ENCODE results near the gene ACAD8. TPM values are rescaled to one million over a fixed set of nuclear protein-coding genes. Genes with fewer than 3 reads are reported as not detected.

Gene ACAD8
- total and polyA plus RNA-seq, 2 of the 8 experiments (the other 6 are each of a cell fraction or from before 2014, with no cell fraction given): 45.8 to 52.7 TPM

DNA sequence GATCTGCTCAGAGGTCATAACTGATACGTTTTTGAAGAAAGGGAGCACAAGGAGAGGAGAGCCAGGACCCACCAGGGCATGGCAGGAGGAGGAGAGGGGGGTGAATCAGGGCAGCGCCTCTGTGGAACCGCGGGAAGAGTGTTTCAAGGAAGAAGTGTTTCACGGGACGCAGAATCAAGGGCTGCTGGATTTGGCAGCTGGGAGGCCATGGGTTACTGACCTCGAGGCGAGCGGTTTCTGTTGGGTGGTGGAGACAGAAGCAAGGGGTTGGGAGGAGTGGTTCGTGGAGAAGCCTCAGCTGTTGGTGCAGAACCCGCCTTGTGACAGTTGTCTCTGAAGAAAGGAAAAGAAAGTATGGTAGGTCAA is 15.8 kb upstream of the ACAD8 start:
- Histone ChIP-seq H3K4me3 (ENCODE audit: extremely low read depth in 1 of 4, insufficient read depth in 2 of 4, low read depth in 3 of 4, low read length in 4 of 4) (no peak overlapping the region), H3K27me3 (replicated peaks in 1 of 4; ENCODE audit: control insufficient read depth in 3 of 4, extremely low read depth in 1 of 4, insufficient read depth in 3 of 4, low read length in 3 of 4) (no peaks in the 10 kb centered on the region), H2BK120ac (replicated peaks; ENCODE audit: low read depth, low read length) (no peak overlapping the region), H3K36me3 (ENCODE audit: control insufficient read depth in 2 of 4, insufficient read depth in 4 of 4, low read length in 3 of 4) (no peaks in the 10 kb centered on the region; a peak in 2 of 8 replicates), H3K23me2 (ENCODE audit: low read depth, low read length) (no peaks in the 10 kb centered on the region), H2BK5ac (ENCODE audit: low read depth, low read length) (no peak overlapping the region), H3K56ac (replicated peaks; ENCODE audit: insufficient read length, low read depth, low read length) (no peak overlapping the region), H3K4me1 (replicated peaks in 1 of 4; ENCODE audit: control insufficient read depth in 3 of 4, insufficient read depth in 4 of 4, low read length in 3 of 4) (no peaks in the 10 kb centered on the region), H4K5ac (ENCODE audit: insufficient read length, low read depth, low read length) (no peak overlapping the region), H3K79me1 (ENCODE audit: low read depth, low read length) (no peaks in the 10 kb centered on the region; the same call in 1 of the 2 replicates), H2BK15ac (ENCODE audit: low read length) (no peak overlapping the region), H3K9ac (replicated peaks in 1 of 4; ENCODE audit: extremely low read depth in 1 of 4, low read depth in 3 of 4, low read length in 3 of 4) (no peak overlapping the region), H4K91ac (replicated peaks; ENCODE audit: insufficient read length, low read length) (no peak overlapping the region), H2AFZ (ENCODE audit: low read length) (no peak overlapping the region), H3K9me3 (ENCODE audit: insufficient read depth in 2 of 2, low read depth in 1 of 2, low read length in 1 of 2) (no peaks in the 10 kb centered on the region), H2AK5ac (ENCODE audit: low read depth, low read length) (no peak overlapping the region), H2BK12ac (ENCODE audit: low read depth, low read length) (no peak overlapping the region), H3K4me2 (ENCODE audit: insufficient read depth in 1 of 2, low read depth in 2 of 2, low read length in 2 of 2) (no peak overlapping the region), H4K8ac (ENCODE audit: extremely low read depth, insufficient read depth, low read length) (no peak overlapping the region), H3K18ac (ENCODE audit: extremely low read depth, low read length) (no peak overlapping the region), H3K4ac (replicated peaks; ENCODE audit: insufficient read length, low read depth, low read length) (no peak overlapping the region), H2BK20ac (ENCODE audit: low read length) (no peak overlapping the region), H3K79me2 (ENCODE audit: control insufficient read depth in 1 of 2, insufficient read depth in 2 of 2, low read length in 2 of 2) (no peaks in the 10 kb centered on the region), H3K23ac (ENCODE audit: insufficient read length) (no peak overlapping the region), H3K14ac (ENCODE audit: insufficient read length) (no peak overlapping the region), H4K20me1 (replicated peaks in 1 of 2; ENCODE audit: control insufficient read depth in 1 of 2, insufficient read depth in 2 of 2, low read length in 2 of 2) (no peaks in the 10 kb centered on the region), H3K27ac (ENCODE audit: low read depth, low read length) (no peak overlapping the region)
- 84% methylated on average over 11 of the region's 11 CpGs; no CpG with 5 or more reads in 1 of the 2 experiments for WGBS, 2 experiments (ENCODE audit: extremely low coverage in 1 of 2, insufficient coverage in 1 of 2, insufficient read length in 1 of 2, insufficient replicate concordance in 2 of 2, low coverage in 1 of 2, low lambda C conversion rate in 2 of 2, missing lambda C conversion rate in 1 of 2)
- no peak for TF ChIP-seq TBP (IDR thresholded peaks at IDR 0.05; ENCODE audit: low read depth, low read length)
- TF ChIP-seq BACH1 (IDR thresholded peaks at IDR 0.05; ENCODE audit: low read length): no peak
- TF ChIP-seq CREB1 (IDR thresholded peaks at IDR 0.05): no peak
- TF ChIP-seq SIRT6 (IDR thresholded peaks at IDR 0.05; ENCODE audit: low read length): no peak
- TF ChIP-seq HDAC6 (IDR thresholded peaks at IDR 0.05; ENCODE audit: low read depth, low read length): no peak
- TF ChIP-seq TAF7 (optimal IDR thresholded peaks at IDR 0.05; ENCODE audit: borderline replicate concordance, low read depth, low read length): no peak
- no peak for TF ChIP-seq POLR2AphosphoS5 (IDR thresholded peaks at IDR 0.05; ENCODE audit: low read depth, low read length)
- TF ChIP-seq EGR1 (IDR thresholded peaks at IDR 0.05; ENCODE audit: borderline replicate concordance, low read depth, low read length): no peak
- TF ChIP-seq POU5F1 (IDR thresholded peaks at IDR 0.05; ENCODE audit: low read depth, low read length): no peak
- no peak for TF ChIP-seq MAFK (IDR thresholded peaks at IDR 0.05; ENCODE audit: low read depth, low read length)
- no peak for TF ChIP-seq CHD2 (IDR thresholded peaks at IDR 0.05; ENCODE audit: low read length)
- no peak for TF ChIP-seq YY1 (IDR thresholded peaks at IDR 0.05; ENCODE audit: low read depth, low read length)
- no peak for TF ChIP-seq RNF2 (IDR thresholded peaks at IDR 0.05; ENCODE audit: borderline replicate concordance, low read depth, low read length, missing control alignments, poor library complexity, severe bottlenecking)
- no peak for FAIRE-seq
- ChIA-PET POLR2A (ENCODE audit: partially characterized antibody) (interaction anchor here (1.0 kb wide), 1 partner anchor 22 kb away, joined by 3 read pairs; no protein-coding TSS in a partner anchor), CTCF (ENCODE audit: partially characterized antibody) (no interaction called here)
- no peak for DNase-seq (ENCODE audit: low read depth in 1 of 2, low spot score in 2 of 2)

Measured in H1 (cell line).